ENCODE measurements around the gene NNAT.
"Not testable (repeated sequence)": the region's sequence is repeated elsewhere in the genome, so short reads cannot be mapped to it uniquely, and the experiment has no call there.

NNAT gene

GRCh38 chr20:37521061-37521771 lies at the start of gene NNAT:
Gene NNAT, plus strand, starts transcription at chr20:37521250. Its CDS starts 82 bp downstream, at chr20:37521332.
- DNase-seq (ENCODE audit: low read depth): no peak

- no peak for DNase-seq (ENCODE audit: low read depth)
These were observed 49.3 kb upstream of the NNAT start for GRCh38 chr20:37471741-37472235.

GRCh38 chr20:37472435-37472834 lies 48.6 kb upstream of the NNAT start:
- DNase-seq (ENCODE audit: low read depth): not testable (repeated sequence)

- DNase-seq (ENCODE audit: low read depth): no peak
These were observed 47.6 kb upstream of the NNAT start for GRCh38 chr20:37473249-37474000.

GRCh38 chr20:37474386-37474785 lies 46.7 kb upstream of the NNAT start:
- no peak for DNase-seq (ENCODE audit: low read depth)

- DNase-seq (ENCODE audit: low read depth): no peak
These were observed 45.8 kb upstream of the NNAT start for GRCh38 chr20:37475252-37475651.

- DNase-seq (ENCODE audit: low read depth): no peak
These were observed 44.0 kb upstream of the NNAT start for GRCh38 chr20:37477041-37477440.

- DNase-seq (ENCODE audit: low read depth): no peak
These were observed 41.8 kb upstream of the NNAT start for GRCh38 chr20:37479266-37479665.

- DNase-seq (ENCODE audit: low read depth): no peak
These were observed 40.9 kb upstream of the NNAT start for GRCh38 chr20:37479925-37480691.

- no peak for DNase-seq (ENCODE audit: low read depth)
These were observed 40.1 kb upstream of the NNAT start for GRCh38 chr20:37480919-37481318.

- DNase-seq (ENCODE audit: low read depth): no peak
These were observed 39.4 kb upstream of the NNAT start for GRCh38 chr20:37481610-37482009.

GRCh38 chr20:37484331-37484730 lies 36.7 kb upstream of the NNAT start:
- no peak for DNase-seq (ENCODE audit: low read depth)

- not testable (repeated sequence) for DNase-seq (ENCODE audit: low read depth)
These were observed 34.8 kb upstream of the NNAT start for GRCh38 chr20:37486209-37486608.

- no peak for DNase-seq (ENCODE audit: low read depth)
These were observed 30.2 kb upstream of the NNAT start for GRCh38 chr20:37490663-37491350.

GRCh38 chr20:37492096-37492625 lies 28.9 kb upstream of the NNAT start:
- DNase-seq (ENCODE audit: low read depth): no peak

GRCh38 chr20:37492945-37493344 lies 28.1 kb upstream of the NNAT start:
- DNase-seq (ENCODE audit: low read depth): no peak

GRCh38 chr20:37494301-37494700 lies 26.7 kb upstream of the NNAT start:
- no peak for DNase-seq (ENCODE audit: low read depth)

GRCh38 chr20:37494796-37495195 lies 26.3 kb upstream of the NNAT start:
- no peak for DNase-seq (ENCODE audit: low read depth)

GRCh38 chr20:37498066-37498665 lies 22.9 kb upstream of the NNAT start:
- DNase-seq (ENCODE audit: low read depth): peak; percentile 42

- no peak for DNase-seq (ENCODE audit: low read depth)
These were observed 20.7 kb upstream of the NNAT start for GRCh38 chr20:37500311-37500710.

GRCh38 chr20:37501940-37502339 lies 19.1 kb upstream of the NNAT start:
- DNase-seq (ENCODE audit: low read depth): no peak

All from ELR (cell line).